CD4-positive, CD25-positive, alpha-beta regulatory T cell (primary cell): ENCODE measurements around the gene ACOT11. TPM values are rescaled to one million over a fixed set of nuclear protein-coding genes. Genes with fewer than 3 reads are reported as not detected.
"Not testable (repeated sequence)": the region's sequence is repeated elsewhere in the genome, so short reads cannot be mapped to it uniquely, and the experiment has no call there.

Source experiments
- ATAC-seq, 2 donors: fragments of 150-1000 bp; cut with Tn5 transposase; one replicate each; pipeline ENCODE4 v1.10.0; 2021; ENCODE audit warnings: low read depth in 2 of 2, moderate number of reproducible peaks in 2 of 2, moderate library complexity in 1 of 2
- DNase-seq, 3 donors: peaks; one replicate each; pipeline versions ENCODE4 v3.0.0 to v3.0.0-alpha.2; 2012 to 2022; ENCODE audit warnings: mixed read lengths in 1 of 3
- H3K27ac ChIP-seq: one replicate; pipeline ENCODE4 v1.7.0; 2013; ENCODE audit warnings: mild to moderate bottlenecking, low read length; ENCODE audit not compliant: insufficient read depth, poor library complexity, severe bottlenecking
- H3K27me3 ChIP-seq: one replicate; pipeline ENCODE4 v1.7.0; 2013; ENCODE audit warnings: low read length; ENCODE audit not compliant: control insufficient read depth, insufficient read depth
- H3K36me3 ChIP-seq: one replicate; pipeline ENCODE4 v1.7.0; 2013; ENCODE audit warnings: mild to moderate bottlenecking, low read length, moderate library complexity; ENCODE audit not compliant: control insufficient read depth, insufficient read depth
- H3K4me1 ChIP-seq: 2 replicates; pipeline ENCODE4 v1.7.0; 2013; ENCODE audit warnings: mild to moderate bottlenecking, low read length; ENCODE audit not compliant: insufficient read depth, control insufficient read depth, poor library complexity, severe bottlenecking
- H3K4me3 ChIP-seq: one replicate; pipeline ENCODE4 v1.7.0; 2013; ENCODE audit warnings: low read depth, mild to moderate bottlenecking, low read length, moderate library complexity
- H3K9me3 ChIP-seq, 2 experiments: 1 replicate in 1 of 2; 2 replicates in 1 of 2; pipeline ENCODE4 v1.7.0; 2013; ENCODE audit warnings: low read length in 2 of 2, mild to moderate bottlenecking in 1 of 2, moderate library complexity in 1 of 2; ENCODE audit not compliant: control insufficient read depth in 2 of 2
- H3K27ac Mint-ChIP-seq, 3 donors: one replicate each; pipeline ENCODE4 v1.8.0; 2020 to 2022; ENCODE audit warnings: mild to moderate bottlenecking in 3 of 3, mixed read lengths in 3 of 3, moderate library complexity in 2 of 3
- H3K27me3 Mint-ChIP-seq: one replicate; pipeline ENCODE4 v1.8.0; 2022; ENCODE audit warnings: mild to moderate bottlenecking, mixed read lengths
- H3K36me3 Mint-ChIP-seq: one replicate; pipeline ENCODE4 v1.8.0; 2020; ENCODE audit warnings: mixed read lengths
- H3K4me1 Mint-ChIP-seq, 4 donors: one replicate each; pipeline ENCODE4 v1.8.0; 2020 to 2022; ENCODE audit warnings: mixed read lengths in 4 of 4, mild to moderate bottlenecking in 1 of 4
- H3K4me3 Mint-ChIP-seq, 4 donors: one replicate each; pipeline ENCODE4 v1.8.0; 2020 to 2022; ENCODE audit warnings: mild to moderate bottlenecking in 4 of 4, mixed read lengths in 4 of 4, moderate library complexity in 3 of 4
- H3K9me3 Mint-ChIP-seq, 7 donors: one replicate each; pipeline ENCODE4 v1.8.0; 2020 to 2022; ENCODE audit warnings: mixed read lengths in 7 of 7, mild to moderate bottlenecking in 3 of 7, moderate library complexity in 2 of 7
- polyA plus RNA-seq, 4 donors: library from polyadenylated mRNA; unstranded; fragments of 300-500 nt; fragmentation: Illumina TruSeq; gene quantifications; one replicate each; pipeline ENCODE4 v1.2.3, GENCODE V29; 2021
- total RNA-seq: library from RNA; stranded (reverse); gene quantifications from one replicate; pipeline ENCODE4 v1.2.3, GENCODE V29; 2022

Gene ACOT11
- total and polyA plus RNA-seq, 5 donors from 2014 or later: 0.15 to 0.36 (median 0.15) TPM; not detected in 2

GRCh38 chr1:54506594-54506993 lies 41.4 kb upstream of the ACOT11 start:
- Histone ChIP-seq H3K4me3 (no peak overlapping the region), H3K4me1 (no peaks in the 10 kb centered on the region), H3K27me3 (no peaks in the 10 kb centered on the region), H3K9me3 (no peaks in the 10 kb centered on the region), H3K36me3 (no peaks in the 10 kb centered on the region), H3K27ac (no peak overlapping the region)
- peaks cover 24% of the 10 kb centered on the region for H3K27me3 Mint-ChIP-seq
- DNase-seq (no peak), ATAC-seq (no peak)
- H3K27ac Mint-ChIP-seq: peak overlapping the region in 1 of 3 donors; percentile 22
- H3K36me3 Mint-ChIP-seq: no peaks in the 10 kb centered on the region
- peaks cover 0 to 1% (median 0%) of the 10 kb centered on the region in 7 donors for H3K9me3 Mint-ChIP-seq
- no peak overlapping the region for H3K4me3 Mint-ChIP-seq
- no peaks in the 10 kb centered on the region for H3K4me1 Mint-ChIP-seq

GRCh38 chr1:54507033-54507870 lies 40.8 kb upstream of the ACOT11 start:
- no peak overlapping the region for H3K27ac ChIP-seq
- Mint-ChIP-seq H3K9me3 (peaks cover 0 to 1% (median 0%) of the 10 kb centered on the region in 7 donors), H3K27me3 (peaks cover 18% of the 10 kb centered on the region), H3K4me1 (no peaks in the 10 kb centered on the region), H3K4me3 (no peak overlapping the region), H3K36me3 (no peaks in the 10 kb centered on the region), H3K27ac (peak overlapping the region in 1 of 3 donors; percentile 22)
- no peaks in the 10 kb centered on the region for H3K9me3 ChIP-seq
- DNase-seq: no peak
- H3K27me3 ChIP-seq: no peaks in the 10 kb centered on the region
- no peak for ATAC-seq
- H3K4me1 ChIP-seq: no peaks in the 10 kb centered on the region
- H3K4me3 ChIP-seq: no peak overlapping the region
- H3K36me3 ChIP-seq: no peaks in the 10 kb centered on the region

GRCh38 chr1:54510715-54511270 lies 37.2 kb upstream of the ACOT11 start:
- no peak for DNase-seq
- Mint-ChIP-seq H3K27ac (no peak overlapping the region), H3K4me3 (no peak overlapping the region), H3K4me1 (no peaks in the 10 kb centered on the region), H3K36me3 (no peaks in the 10 kb centered on the region), H3K27me3 (peaks cover 14% of the 10 kb centered on the region), H3K9me3 (no peaks in the 10 kb centered on the region)
- Histone ChIP-seq H3K4me3 (no peak overlapping the region), H3K9me3 (no peaks in the 10 kb centered on the region), H3K36me3 (no peaks in the 10 kb centered on the region), H3K27ac (no peak overlapping the region), H3K27me3 (peaks cover 2% of the 10 kb centered on the region), H3K4me1 (no peaks in the 10 kb centered on the region)
- no peak for ATAC-seq

GRCh38 chr1:54513921-54514580 lies 34.0 kb upstream of the ACOT11 start:
- H3K27ac Mint-ChIP-seq: peak overlapping the region in 1 of 3 donors; percentile 52
- not testable (repeated sequence) for H3K27me3 ChIP-seq, H3K27ac ChIP-seq, H3K4me3 ChIP-seq, H3K9me3 ChIP-seq, H3K27me3 Mint-ChIP-seq, H3K4me1 Mint-ChIP-seq, H3K9me3 Mint-ChIP-seq, ATAC-seq, H3K36me3 ChIP-seq, H3K36me3 Mint-ChIP-seq, DNase-seq, H3K4me1 ChIP-seq, H3K4me3 Mint-ChIP-seq

- H3K4me1 Mint-ChIP-seq: no peaks in the 10 kb centered on the region
- no peak overlapping the region for H3K4me3 Mint-ChIP-seq
- H3K36me3 ChIP-seq: no peaks in the 10 kb centered on the region
- no peaks in the 10 kb centered on the region for H3K4me1 ChIP-seq
- peaks cover 4% of the 10 kb centered on the region for H3K27me3 Mint-ChIP-seq
- H3K9me3 ChIP-seq: no peaks in the 10 kb centered on the region
- no peak overlapping the region for H3K27ac ChIP-seq
- no peak overlapping the region for H3K27ac Mint-ChIP-seq
- no peaks in the 10 kb centered on the region for H3K36me3 Mint-ChIP-seq
- H3K4me3 ChIP-seq: no peak overlapping the region
- peaks cover 2% of the 10 kb centered on the region for H3K27me3 ChIP-seq
- DNase-seq (no peak), ATAC-seq (no peak)
- H3K9me3 Mint-ChIP-seq: no peaks in the 10 kb centered on the region
Measured at GRCh38 chr1:54516249-54516920, 31.6 kb upstream of the ACOT11 start.

GRCh38 chr1:54517496-54517895 lies 30.5 kb upstream of the ACOT11 start:
- no peaks in the 10 kb centered on the region for H3K4me1 ChIP-seq
- H3K36me3 Mint-ChIP-seq: no peaks in the 10 kb centered on the region
- H3K27ac ChIP-seq: no peak overlapping the region
- ATAC-seq (no peak), DNase-seq (no peak)
- peak overlapping the region in 1 of 3 donors; percentile 29 for H3K27ac Mint-ChIP-seq
- H3K9me3 Mint-ChIP-seq: no peaks in the 10 kb centered on the region
- peaks cover under 1% of the 10 kb centered on the region for H3K27me3 ChIP-seq
- H3K27me3 Mint-ChIP-seq: peaks cover under 1% of the 10 kb centered on the region
- H3K4me3 ChIP-seq: no peak overlapping the region
- H3K9me3 ChIP-seq: no peaks in the 10 kb centered on the region
- no peaks in the 10 kb centered on the region for H3K4me1 Mint-ChIP-seq
- no peaks in the 10 kb centered on the region for H3K36me3 ChIP-seq
- H3K4me3 Mint-ChIP-seq: no peak overlapping the region

GRCh38 chr1:54518489-54518888 lies 29.5 kb upstream of the ACOT11 start:
- peak overlapping the region in 1 of 3 donors; percentile 24 for H3K27ac Mint-ChIP-seq
- H3K27me3 ChIP-seq: no peaks in the 10 kb centered on the region
- H3K4me1 Mint-ChIP-seq: no peaks in the 10 kb centered on the region
- H3K4me3 Mint-ChIP-seq: peak overlapping the region in 1 of 4 donors; percentile 18
- no peak overlapping the region for H3K4me3 ChIP-seq
- no peak overlapping the region for H3K27ac ChIP-seq
- no peaks in the 10 kb centered on the region for H3K36me3 Mint-ChIP-seq
- H3K9me3 Mint-ChIP-seq: no peaks in the 10 kb centered on the region
- ATAC-seq (no peak), DNase-seq (no peak)
- no peaks in the 10 kb centered on the region for H3K9me3 ChIP-seq
- H3K4me1 ChIP-seq: no peaks in the 10 kb centered on the region
- H3K36me3 ChIP-seq: no peaks in the 10 kb centered on the region
- no peaks in the 10 kb centered on the region for H3K27me3 Mint-ChIP-seq
